H1 (cell line): ENCODE results near the gene CNN3. TPM values are rescaled to one million over a fixed set of nuclear protein-coding genes. Genes with fewer than 3 reads are reported as not detected.

Source experiments
- ATF2 ChIP-seq: IDR thresholded peaks from 2 replicates; pipeline ENCODE4 v1.6.1; 2012; ENCODE audit warnings: low read length, inconsistent platforms
- BCL11A ChIP-seq, 2 experiments: IDR thresholded peaks; one replicate each; pipeline ENCODE4 v1.6.1; 2011; ENCODE audit warnings: low read depth in 2 of 2, low read length in 2 of 2, mild to moderate bottlenecking in 2 of 2
- CBX5 ChIP-seq: fragments of 300-800, 300-1000 bp; sonication (generic); IDR thresholded peaks from 2 replicates; pipeline ENCODE4 v1.7.1; 2016; ENCODE audit warnings: antibody characterized with exemption, low read length, low read depth
- CTBP2 ChIP-seq: IDR thresholded peaks from 2 replicates; pipeline ENCODE4 v1.7.0; 2011; ENCODE audit warnings: borderline replicate concordance, mild to moderate bottlenecking, moderate library complexity, mixed read lengths, low read length; ENCODE audit not compliant: insufficient read depth, insufficient read length
- EGR1 ChIP-seq: IDR thresholded peaks from 2 replicates; pipeline ENCODE4 v1.6.1; 2011; ENCODE audit warnings: low read depth, low read length, borderline replicate concordance
- HDAC6 ChIP-seq: IDR thresholded peaks from one replicate; pipeline ENCODE4 v1.7.1; 2012; ENCODE audit warnings: low read depth, mild to moderate bottlenecking, inconsistent platforms, low read length, moderate library complexity
- JUN ChIP-seq: IDR thresholded peaks from 2 replicates; pipeline ENCODE4 v1.6.1; 2011; ENCODE audit warnings: low read depth, mild to moderate bottlenecking, improper control_type of control experiment, low read length
- JUND ChIP-seq: IDR thresholded peaks from 2 replicates; pipeline ENCODE4 v1.6.1; 2011; ENCODE audit warnings: mild to moderate bottlenecking, improper control_type of control experiment, low read length
- KDM4A ChIP-seq: IDR thresholded peaks from one replicate; pipeline ENCODE4 v1.7.1; 2012; ENCODE audit warnings: low read depth, mild to moderate bottlenecking, moderate library complexity, low read length, inconsistent platforms; ENCODE audit not compliant: severe bottlenecking
- PHF8 ChIP-seq: fragments of 200-600 bp; sonication (generic); conservative IDR thresholded peaks from 2 replicates; pipeline ENCODE4 v1.7.1; 2012; ENCODE audit warnings: low read depth, mild to moderate bottlenecking, inconsistent platforms, low read length, moderate library complexity
- RBBP5 ChIP-seq: IDR thresholded peaks from 2 replicates; pipeline ENCODE4 v1.7.1; 2012; ENCODE audit warnings: low read depth, mild to moderate bottlenecking, inconsistent platforms, low read length, moderate library complexity, borderline replicate concordance
- SAP30 ChIP-seq: fragments of 300-600 bp; sonication (generic); IDR thresholded peaks from 2 replicates; pipeline ENCODE4 v1.7.1; 2012; ENCODE audit warnings: low read length, moderate library complexity, mild to moderate bottlenecking, inconsistent platforms; ENCODE audit not compliant: insufficient read depth, insufficient replicate concordance
- SIN3A ChIP-seq, 2 experiments: IDR thresholded peaks in 1 of 2; conservative IDR thresholded peaks in 1 of 2; 2 replicates each; pipeline ENCODE4 v1.6.1; 2011 to 2012; ENCODE audit warnings: low read length in 2 of 2, improper control_type of control experiment in 1 of 2, low read depth in 1 of 2, mild to moderate bottlenecking in 1 of 2
- SP1 ChIP-seq: IDR thresholded peaks from 2 replicates; pipeline ENCODE4 v1.6.1; 2011; ENCODE audit warnings: low read depth, low read length
- SP2 ChIP-seq: IDR thresholded peaks from 2 replicates; pipeline ENCODE4 v1.6.1; 2012; ENCODE audit warnings: mild to moderate bottlenecking, low read length, inconsistent platforms
- SUZ12 ChIP-seq: fragments of 200-600 bp; sonication (generic); IDR thresholded peaks from 2 replicates; pipeline ENCODE4 v1.6.1; 2012; ENCODE audit warnings: mild to moderate bottlenecking, inconsistent platforms, low read length, moderate library complexity, mixed read lengths
- TCF12 ChIP-seq: IDR thresholded peaks from 2 replicates; pipeline ENCODE4 v1.6.1; 2011; ENCODE audit warnings: low read depth, mild to moderate bottlenecking, low read length
- TEAD4 ChIP-seq: IDR thresholded peaks from 2 replicates; pipeline ENCODE4 v1.6.1; 2012; ENCODE audit warnings: low read depth, low read length, inconsistent platforms, mixed read lengths
- polyA plus RNA-seq, 7 experiments: library from polyadenylated mRNA; depleted of rRNA in 3 of 7; stranded (reverse) in 5 of 7; unstranded in 2 of 7; fragments of >200 nt in 5 of 7; fragments of 200-250 nt in 2 of 7; gene quantifications; 1 replicate in 5 of 7; 2 replicates in 1 of 7; 4 replicates in 1 of 7; pipeline versions ENCODE4 v1.2.1 to v1.2.3, GENCODE V29; 2011 to 2013; ENCODE audit warnings: missing spikeins in 2 of 7, mixed read lengths in 2 of 7
- total RNA-seq: library from RNA; stranded (reverse); fragmentation: NEBNext Ultra II Directional; extraction: Animal tissue kit (Norgen Biotek cat#: 25700); gene quantifications from 2 replicates; pipeline ENCODE4 v1.2.1, GENCODE V29; 2021

Gene CNN3
- total and polyA plus RNA-seq, 2 of the 8 experiments (the other 6 are each of a cell fraction or from before 2014, with no cell fraction given): 134 to 266 TPM

GRCh38 chr1:94925561-94926125 lies 1.3 kb downstream of the CNN3 start (continued):
- peak; percentile 35 for TF ChIP-seq KDM4A
- peak; percentile 99 for TF ChIP-seq JUND
- TF ChIP-seq ATF2: peak; percentile 98
- peak; percentile 97 for TF ChIP-seq TEAD4
- TF ChIP-seq CBX5: no peak
- peak; percentile 96 for TF ChIP-seq JUN
- TF ChIP-seq HDAC6: no peak
- no peak for TF ChIP-seq TCF12
- no peak for TF ChIP-seq PHF8
- TF ChIP-seq SP1: no peak
- no peak for TF ChIP-seq SP2
- 0 out of 2 replicates have a peak, but pooled peaks have one; percentile 4 for TF ChIP-seq EGR1
- peak in 1 of 2 experiments; percentile 37 for TF ChIP-seq BCL11A (IDR thresholded peaks at IDR 0.05; ENCODE audit: low read depth in 2 of 2, low read length in 2 of 2)
- TF ChIP-seq CTBP2: peak; percentile 94
- no peak for TF ChIP-seq SUZ12
- TF ChIP-seq SIN3A (conservative IDR thresholded peaks at IDR 0.05 in 1 of 2, IDR thresholded peaks at IDR 0.05 in 1 of 2; ENCODE audit: low read depth in 1 of 2, low read length in 2 of 2): peak; percentile 79 to 86; a peak in 2 of 4 replicates
- peak; percentile 76 for TF ChIP-seq SAP30
- no peak for TF ChIP-seq RBBP5
